ENCODE data around the gene MACIR.

DNA sequence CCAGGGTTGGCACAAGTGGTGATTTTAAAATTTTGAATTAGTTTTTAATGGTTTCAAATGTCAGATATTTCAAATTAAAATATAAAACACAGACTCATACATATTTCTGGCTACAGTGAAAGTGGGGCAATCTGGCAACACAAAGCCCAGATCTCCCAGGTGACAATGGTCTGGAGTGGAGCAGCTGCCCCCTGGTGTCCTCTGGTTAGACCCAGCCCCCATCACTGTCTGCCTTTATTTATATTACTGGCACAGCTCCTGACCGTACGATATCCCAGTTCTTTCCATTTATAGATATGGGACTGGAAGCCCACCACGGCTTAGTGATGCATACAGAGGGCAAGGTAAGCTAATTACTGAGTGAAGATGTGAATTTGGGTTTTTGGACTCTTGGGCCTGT lies 37.3 kb downstream of the MACIR start:
- TF ChIP-seq POLR2A (IDR thresholded peaks at IDR 0.05) = no peak
- TF ChIP-seq, protein P1, sequence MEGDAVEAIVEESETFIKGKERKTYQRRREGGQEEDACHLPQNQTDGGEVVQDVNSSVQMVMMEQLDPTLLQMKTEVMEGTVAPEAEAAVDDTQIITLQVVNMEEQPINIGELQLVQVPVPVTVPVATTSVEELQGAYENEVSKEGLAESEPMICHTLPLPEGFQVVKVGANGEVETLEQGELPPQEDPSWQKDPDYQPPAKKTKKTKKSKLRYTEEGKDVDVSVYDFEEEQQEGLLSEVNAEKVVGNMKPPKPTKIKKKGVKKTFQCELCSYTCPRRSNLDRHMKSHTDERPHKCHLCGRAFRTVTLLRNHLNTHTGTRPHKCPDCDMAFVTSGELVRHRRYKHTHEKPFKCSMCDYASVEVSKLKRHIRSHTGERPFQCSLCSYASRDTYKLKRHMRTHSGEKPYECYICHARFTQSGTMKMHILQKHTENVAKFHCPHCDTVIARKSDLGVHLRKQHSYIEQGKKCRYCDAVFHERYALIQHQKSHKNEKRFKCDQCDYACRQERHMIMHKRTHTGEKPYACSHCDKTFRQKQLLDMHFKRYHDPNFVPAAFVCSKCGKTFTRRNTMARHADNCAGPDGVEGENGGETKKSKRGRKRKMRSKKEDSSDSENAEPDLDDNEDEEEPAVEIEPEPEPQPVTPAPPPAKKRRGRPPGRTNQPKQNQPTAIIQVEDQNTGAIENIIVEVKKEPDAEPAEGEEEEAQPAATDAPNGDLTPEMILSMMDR (IDR thresholded peaks at IDR 0.05) = no peak
